Fibroblast of pulmonary artery (primary cell): ENCODE results near the gene COL7A1.
A peak's percentile ranks its signal among the peaks of the same experiment; 100 is the strongest.

Source experiments
- DNase-seq: peaks from one replicate; pipeline ENCODE4 v3.0.0-alpha.2; 2010; ENCODE audit warnings: low read depth
- H3K4me3 ChIP-seq: replicated peaks from 2 replicates; pipeline ENCODE4 v1.5.1; 2011; ENCODE audit warnings: low read depth, mild to moderate bottlenecking, control low read depth, low read length, moderate library complexity
- CTCF ChIP-seq: IDR thresholded peaks from 2 replicates; pipeline ENCODE4 v1.5.1; 2011; ENCODE audit warnings: mild to moderate bottlenecking, control low read depth, low read length, inconsistent platforms; ENCODE audit errors: missing control alignments

COL7A1 gene

GRCh38 chr3:48567500-48567899 is 27.6 kb downstream of the COL7A1 start:
- DNase-seq = no peak
- no peak for TF ChIP-seq CTCF

GRCh38 chr3:48567090-48567489 is 28.0 kb downstream of the COL7A1 start:
- no peak for TF ChIP-seq CTCF
- no peak for DNase-seq
- H3K4me3 ChIP-seq = no peak overlapping the region

More at GRCh38 chr3:48567500-48567899, 27.6 kb downstream of the COL7A1 start:
- no peak overlapping the region for H3K4me3 ChIP-seq

GRCh38 chr3:48566401-48566760 is 28.7 kb downstream of the COL7A1 start:
- no peak overlapping the region for H3K4me3 ChIP-seq
- DNase-seq = no peak
- TF ChIP-seq CTCF = no peak

- peak; percentile 64 for DNase-seq
- TF ChIP-seq CTCF = no peak
- H3K4me3 ChIP-seq = no peak overlapping the region
Observed at GRCh38 chr3:48565591-48566400, 29.3 kb downstream of the COL7A1 start.

GRCh38 chr3:48565186-48565585 is 29.9 kb downstream of the COL7A1 start:
- no peak for TF ChIP-seq CTCF
- DNase-seq = no peak

GRCh38 chr3:48564667-48565066 is 30.5 kb downstream of the COL7A1 start:
- H3K4me3 ChIP-seq = no peak overlapping the region
- no peak for TF ChIP-seq CTCF
- no peak for DNase-seq

More at GRCh38 chr3:48565186-48565585, 29.9 kb downstream of the COL7A1 start:
- H3K4me3 ChIP-seq = no peak overlapping the region

GRCh38 chr3:48564022-48564421 is 31.1 kb downstream of the COL7A1 start:
- no peak for TF ChIP-seq CTCF
- peak; percentile 52 for DNase-seq
- H3K4me3 ChIP-seq = no peak overlapping the region
